Subcutaneous abdominal adipose tissue (tissue), 5 donors: ENCODE data around the gene HEXD.

ENCODE experiments used
- H3K27ac ChIP-seq: one replicate; pipeline ENCODE4 v1.7.0; 2013; ENCODE audit warnings: low read depth, mild to moderate bottlenecking, inconsistent platforms, low read length, moderate library complexity
- H3K27me3 ChIP-seq, 5 donors: one replicate each; pipeline ENCODE4 v1.7.0; 2013; ENCODE audit warnings: low read length in 5 of 5, inconsistent platforms in 1 of 5; ENCODE audit not compliant: control insufficient read depth in 5 of 5, insufficient read depth in 4 of 5
- H3K36me3 ChIP-seq, 5 donors: one replicate each; pipeline ENCODE4 v1.7.0; 2013; ENCODE audit warnings: low read length in 5 of 5; ENCODE audit not compliant: control insufficient read depth in 5 of 5, insufficient read depth in 5 of 5
- H3K4me1 ChIP-seq, 5 donors: one replicate each; pipeline ENCODE4 v1.7.0; 2013; ENCODE audit warnings: low read length in 5 of 5, mild to moderate bottlenecking in 3 of 5, moderate library complexity in 1 of 5; ENCODE audit not compliant: control insufficient read depth in 5 of 5, insufficient read depth in 5 of 5
- H3K4me3 ChIP-seq, 5 donors: one replicate each; pipeline ENCODE4 v1.7.0; 2013; ENCODE audit warnings: low read length in 5 of 5, low read depth in 1 of 5
- H3K9ac ChIP-seq, 5 donors: one replicate each; pipeline ENCODE4 v1.7.0; 2013; ENCODE audit warnings: low read length in 5 of 5, mild to moderate bottlenecking in 4 of 5, moderate library complexity in 3 of 5
- H3K9me3 ChIP-seq, 5 donors: one replicate each; pipeline ENCODE4 v1.7.0; 2013; ENCODE audit warnings: low read length in 5 of 5; ENCODE audit not compliant: control insufficient read depth in 5 of 5
- donor health status: healthy.
- donor health status: healthy.
- donor health status: healthy.
- donor health status: healthy.
- donor health status: healthy.

The HEXD gene

GRCh38 chr17:82382933-82383255, 35.3 kb upstream of the HEXD start:
- Histone ChIP-seq H3K27me3 (peaks cover 17 to 58% (median 45%) of the 10 kb centered on the region in 5 donors), H3K36me3 (no peaks in the 10 kb centered on the region), H3K4me3 (no peak overlapping the region), H3K9ac (no peak overlapping the region), H3K4me1 (peaks cover 3 to 46% (median 32%) of the 10 kb centered on the region in 5 donors), H3K27ac (no peak overlapping the region), H3K9me3 (no peaks in the 10 kb centered on the region)

GRCh38 chr17:82383411-82383810, 34.7 kb upstream of the HEXD start:
- no peak overlapping the region for H3K4me3 ChIP-seq
- H3K9ac ChIP-seq = no peak overlapping the region
- H3K27ac ChIP-seq = no peak overlapping the region
- peaks cover 12 to 56% (median 45%) of the 10 kb centered on the region in 5 donors for H3K27me3 ChIP-seq
- H3K4me1 ChIP-seq = peaks cover 3 to 51% (median 35%) of the 10 kb centered on the region in 5 donors
- H3K36me3 ChIP-seq = no peaks in the 10 kb centered on the region
- H3K9me3 ChIP-seq = no peaks in the 10 kb centered on the region

- no peaks in the 10 kb centered on the region for H3K9me3 ChIP-seq
- H3K9ac ChIP-seq = no peak overlapping the region
- no peak overlapping the region for H3K27ac ChIP-seq
- no peaks in the 10 kb centered on the region for H3K36me3 ChIP-seq
- H3K4me1 ChIP-seq = peaks cover 3 to 52% (median 35%) of the 10 kb centered on the region in 5 donors
- H3K4me3 ChIP-seq = no peak overlapping the region
- peaks cover 9 to 51% (median 40%) of the 10 kb centered on the region in 5 donors for H3K27me3 ChIP-seq
Measured at GRCh38 chr17:82384051-82384729, 34.0 kb upstream of the HEXD start.

- no peaks in the 10 kb centered on the region for H3K36me3 ChIP-seq
- no peak overlapping the region for H3K4me3 ChIP-seq
- H3K9ac ChIP-seq = no peak overlapping the region
- H3K27ac ChIP-seq = no peak overlapping the region
- peaks cover 9 to 46% (median 40%) of the 10 kb centered on the region in 5 donors for H3K27me3 ChIP-seq
- H3K9me3 ChIP-seq = no peaks in the 10 kb centered on the region
- peaks cover 2 to 48% (median 30%) of the 10 kb centered on the region in 5 donors for H3K4me1 ChIP-seq
Measured at GRCh38 chr17:82384730-82385481, 33.2 kb upstream of the HEXD start.

GRCh38 chr17:82385559-82386254, 32.4 kb upstream of the HEXD start:
- no peak overlapping the region for H3K4me3 ChIP-seq
- H3K4me1 ChIP-seq = peaks cover 2 to 44% (median 27%) of the 10 kb centered on the region in 5 donors
- peaks cover 9 to 43% (median 40%) of the 10 kb centered on the region in 5 donors for H3K27me3 ChIP-seq
- H3K27ac ChIP-seq = no peak overlapping the region
- no peak overlapping the region for H3K9ac ChIP-seq
- no peaks in the 10 kb centered on the region for H3K36me3 ChIP-seq
- H3K9me3 ChIP-seq = no peaks in the 10 kb centered on the region

GRCh38 chr17:82386255-82386831, 31.8 kb upstream of the HEXD start:
- Histone ChIP-seq H3K27ac (no peak overlapping the region), H3K9me3 (no peaks in the 10 kb centered on the region), H3K36me3 (no peaks in the 10 kb centered on the region), H3K4me3 (no peak overlapping the region), H3K27me3 (peaks cover 9 to 43% (median 40%) of the 10 kb centered on the region in 5 donors), H3K4me1 (peaks cover 2 to 41% (median 23%) of the 10 kb centered on the region in 5 donors), H3K9ac (no peak overlapping the region)

- H3K4me3 ChIP-seq = no peak overlapping the region
- no peak overlapping the region for H3K9ac ChIP-seq
- H3K36me3 ChIP-seq = peaks cover 0 to 7% (median 6%) of the 10 kb centered on the region in 5 donors
- no peaks in the 10 kb centered on the region for H3K9me3 ChIP-seq
- H3K27ac ChIP-seq = no peak overlapping the region
- peaks cover 0 to 38% (median 20%) of the 10 kb centered on the region in 5 donors for H3K4me1 ChIP-seq
- H3K27me3 ChIP-seq = peaks cover 9 to 41% (median 40%) of the 10 kb centered on the region in 5 donors
Measured at GRCh38 chr17:82386881-82387704, 31.1 kb upstream of the HEXD start.

GRCh38 chr17:82387705-82388106, 30.4 kb upstream of the HEXD start:
- Histone ChIP-seq H3K4me1 (peaks cover 0 to 38% (median 20%) of the 10 kb centered on the region in 5 donors), H3K4me3 (no peak overlapping the region), H3K36me3 (peaks cover 0 to 13% (median 8%) of the 10 kb centered on the region in 5 donors), H3K9me3 (no peaks in the 10 kb centered on the region), H3K27ac (no peak overlapping the region), H3K9ac (no peak overlapping the region), H3K27me3 (peaks cover 9 to 41% (median 40%) of the 10 kb centered on the region in 5 donors)

- H3K4me1 ChIP-seq = peaks cover 0 to 38% (median 20%) of the 10 kb centered on the region in 5 donors
- H3K9me3 ChIP-seq = no peaks in the 10 kb centered on the region
- peaks cover 9 to 40% (median 38%) of the 10 kb centered on the region in 5 donors for H3K27me3 ChIP-seq
- H3K4me3 ChIP-seq = no peak overlapping the region
- no peak overlapping the region for H3K9ac ChIP-seq
- peaks cover 0 to 20% (median 13%) of the 10 kb centered on the region in 5 donors for H3K36me3 ChIP-seq
- H3K27ac ChIP-seq = no peak overlapping the region
Measured at GRCh38 chr17:82388223-82388921, 29.8 kb upstream of the HEXD start.
